ENCODE measurements around the gene ACOT6.
"Not testable (repeated sequence)": the region's sequence is repeated elsewhere in the genome, so short reads cannot be mapped to it uniquely, and the experiment has no call there.

The ACOT6 gene

DNA sequence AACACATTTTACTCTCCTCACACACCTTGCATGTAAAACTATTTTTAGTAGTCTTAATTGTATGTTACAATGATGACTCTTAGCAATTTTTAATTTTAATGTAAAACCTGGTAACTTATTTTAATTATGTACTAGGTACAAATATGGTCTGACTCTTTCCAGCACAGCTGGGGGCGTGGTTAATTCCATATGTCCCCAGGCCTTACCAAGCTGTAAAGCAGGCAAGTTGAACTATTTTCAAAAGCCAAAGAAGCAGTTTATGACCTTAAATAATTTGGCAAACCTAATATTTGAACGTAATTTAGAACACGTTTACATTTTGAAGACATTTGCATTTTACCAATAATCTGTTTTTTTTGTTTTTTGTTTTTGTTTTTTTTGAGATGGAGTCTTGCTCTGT lies 9.3 kb upstream of the ACOT6 start:
- no peak for DNase-seq

DNA sequence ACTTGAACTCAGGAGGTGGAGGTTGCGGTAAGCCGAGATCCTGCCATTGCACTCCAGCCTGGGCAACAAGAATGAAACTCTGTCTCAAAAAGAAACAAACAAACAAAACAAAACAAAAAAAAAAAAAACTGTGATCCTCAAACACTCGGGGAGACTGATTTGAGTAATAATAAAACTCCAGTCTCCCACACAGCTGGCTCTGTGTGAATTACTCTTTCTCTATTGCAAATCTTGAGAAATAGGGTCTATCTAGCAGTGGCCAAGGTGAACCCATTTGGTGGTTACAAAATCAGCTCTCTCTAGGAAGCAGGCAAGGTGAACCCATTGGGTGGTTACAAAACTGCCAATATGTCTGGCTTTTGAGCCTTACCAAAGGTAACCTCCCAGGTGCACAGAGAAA lies 6.0 kb upstream of the ACOT6 start:
- DNase-seq = no peak

DNA sequence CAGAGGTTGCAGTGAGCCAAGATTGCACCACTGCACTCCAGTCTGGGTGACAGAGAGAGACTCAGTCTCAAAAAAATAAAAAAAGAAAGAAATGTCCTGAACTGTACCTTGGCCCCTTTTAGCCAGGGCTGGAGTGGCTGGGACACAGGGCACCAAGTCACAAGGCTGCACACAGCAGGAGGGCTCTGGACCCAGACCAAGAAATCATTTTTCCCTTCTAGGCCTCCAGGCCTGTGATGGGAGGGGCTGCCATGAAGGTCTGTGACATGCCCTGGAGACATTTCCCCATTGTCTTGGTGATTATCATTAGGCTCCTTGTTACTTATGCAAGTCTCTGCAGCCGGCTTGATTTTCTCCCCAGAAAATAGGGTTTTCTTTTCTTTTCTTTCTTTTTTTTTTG lies 5.1 kb upstream of the ACOT6 start:
- no peak for DNase-seq

DNA sequence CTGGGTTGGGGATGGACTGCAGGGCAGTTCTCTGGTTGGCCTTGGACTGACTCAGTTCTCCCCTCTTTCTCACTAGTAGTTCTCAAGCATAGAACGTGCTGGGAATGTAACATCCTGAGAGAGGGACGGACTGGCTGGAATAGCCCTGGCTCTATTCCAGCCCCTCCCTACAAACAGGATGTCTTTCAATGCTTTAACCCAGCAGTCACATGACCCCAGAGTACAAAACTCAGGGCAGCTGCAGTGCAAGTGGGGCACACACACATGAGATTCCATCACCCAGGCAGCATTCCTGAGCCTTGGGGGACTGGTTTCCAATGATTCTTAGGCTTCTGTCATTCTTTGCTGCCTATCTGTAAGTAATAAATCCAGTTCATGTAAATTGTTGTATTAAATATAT lies 1.6 kb upstream of the ACOT6 start:
- no peak for DNase-seq

DNA sequence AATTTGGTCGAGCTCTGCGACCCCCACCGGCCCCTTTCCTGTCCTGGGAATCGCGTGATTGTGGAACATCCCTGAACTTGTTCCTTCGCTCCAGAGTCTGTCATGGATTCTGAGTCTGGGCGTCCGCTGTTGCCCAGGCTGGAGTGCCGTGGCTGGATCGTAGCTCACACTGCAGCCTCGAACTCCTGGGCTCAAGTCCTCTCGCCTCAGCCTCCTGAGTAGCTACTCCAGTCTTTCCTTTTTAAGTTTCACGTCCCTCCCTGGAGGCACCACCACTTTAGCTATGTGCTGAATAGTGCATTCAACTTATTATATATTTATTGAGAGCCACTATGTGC lies 698 bp downstream of the ACOT6 start:
- DNase-seq = peak in 1 of 2 experiments; percentile 39

DNA sequence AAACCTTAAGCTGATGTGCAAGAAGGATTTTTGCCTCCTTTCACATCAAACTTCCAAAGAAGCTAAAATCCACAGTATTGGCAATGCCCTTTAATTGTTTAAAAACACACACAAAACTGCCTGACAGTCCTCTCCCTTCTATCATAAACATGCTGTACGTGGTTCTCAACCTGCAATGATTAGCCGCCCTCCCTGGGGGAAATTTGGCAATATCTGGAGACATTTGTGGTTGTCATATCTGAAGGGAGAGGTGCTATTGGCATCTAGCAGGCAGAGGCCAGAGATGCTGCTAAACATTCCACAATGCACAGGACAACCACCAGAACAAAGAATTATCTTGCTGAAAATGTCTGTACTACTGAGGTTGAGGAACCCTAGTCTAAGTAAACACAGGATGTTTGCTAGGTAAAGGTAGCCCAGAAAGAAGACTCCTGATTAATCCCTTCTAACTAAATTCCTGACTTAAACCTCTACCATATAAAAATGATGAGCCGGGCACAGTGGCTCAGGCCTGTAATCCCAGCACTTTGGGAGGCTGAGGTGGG lies 1.2 kb downstream of the ACOT6 start:
- DNase-seq = no peak

DNA sequence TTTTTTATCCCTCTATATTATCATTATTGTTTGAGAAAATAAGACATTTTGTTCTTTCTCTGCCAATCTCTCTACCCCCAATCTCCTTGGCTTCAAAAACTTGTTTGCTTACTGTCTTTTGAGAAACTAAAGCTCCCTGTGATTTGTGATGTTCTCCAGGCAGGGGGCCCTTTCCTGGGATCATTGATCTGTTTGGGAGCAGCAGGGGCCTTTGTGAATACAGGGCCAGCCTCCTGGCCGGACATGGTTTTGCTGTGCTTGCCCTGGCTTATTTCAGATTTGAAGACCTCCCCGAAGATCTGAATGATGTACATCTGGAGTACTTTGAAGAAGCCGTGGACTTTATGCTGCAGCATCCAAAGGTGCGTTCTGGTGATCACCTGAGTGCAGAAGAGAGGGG lies 4.5 kb downstream of the ACOT6 start:
- DNase-seq = no peak

DNA sequence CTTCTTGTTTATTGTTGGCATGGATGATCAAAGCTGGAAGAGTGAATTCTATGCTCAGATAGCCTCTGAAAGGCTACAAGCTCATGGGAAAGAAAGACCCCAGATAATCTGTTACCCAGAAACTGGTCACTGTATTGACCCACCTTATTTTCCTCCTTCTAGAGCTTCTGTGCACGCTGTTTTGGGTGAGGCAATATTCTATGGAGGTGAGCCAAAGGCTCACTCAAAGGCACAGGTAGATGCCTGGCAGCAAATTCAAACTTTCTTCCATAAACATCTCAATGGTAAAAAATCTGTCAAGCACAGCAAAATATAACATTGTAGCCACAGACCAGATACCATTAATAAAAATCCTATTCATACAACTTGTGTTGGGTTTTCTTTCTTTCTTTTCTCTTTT lies 7.2 kb downstream of the ACOT6 start:
- DNase-seq = no peak

DNA sequence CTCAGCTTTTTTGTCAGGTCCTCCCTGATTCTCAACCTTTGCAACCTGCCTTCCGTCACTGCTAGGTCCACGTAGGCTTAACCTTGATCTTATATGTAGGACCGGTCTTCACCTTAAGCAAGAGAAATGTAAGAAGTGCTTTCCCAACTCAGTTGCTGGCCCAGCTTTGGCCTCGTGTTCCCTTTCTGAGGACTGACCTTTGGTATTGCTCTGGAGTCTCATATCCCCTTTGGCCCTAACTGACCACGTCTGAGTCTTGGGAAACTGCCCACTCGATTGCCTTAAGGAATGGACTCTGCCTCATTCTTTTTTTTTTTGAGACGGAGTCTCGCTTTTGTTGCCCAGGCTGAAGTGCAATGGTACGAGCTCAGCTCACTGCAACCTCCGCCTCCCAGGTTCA lies 8.0 kb downstream of the ACOT6 start:
- no peak for DNase-seq

DNA sequence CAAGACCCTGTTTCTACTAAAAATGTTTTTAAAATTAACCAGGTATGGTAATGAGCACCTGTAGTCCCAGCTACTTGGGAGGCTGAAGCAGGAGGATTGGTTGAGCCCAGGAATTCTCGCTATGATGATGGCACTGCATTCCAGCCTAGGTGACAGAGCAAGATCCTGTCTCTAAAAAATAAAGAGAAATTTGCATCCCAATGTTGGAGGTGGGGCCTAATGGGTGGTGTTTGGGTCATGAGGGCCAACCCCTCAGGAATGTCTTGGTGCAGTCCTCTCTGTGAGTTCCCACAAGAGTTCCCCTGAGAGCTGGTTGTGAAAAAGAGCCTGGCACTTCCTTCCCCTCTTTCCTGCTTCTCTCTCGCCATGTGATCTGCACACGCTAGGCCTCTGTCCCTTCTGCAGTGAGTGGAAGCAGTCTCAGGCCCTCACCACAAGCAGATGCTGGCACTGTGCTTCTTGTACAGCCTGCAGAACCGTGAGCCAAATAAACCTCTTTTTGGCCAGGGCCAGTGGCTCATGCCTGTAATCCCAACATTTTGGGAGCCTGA lies 11.3 kb downstream of the ACOT6 start:
- no peak for DNase-seq

DNA sequence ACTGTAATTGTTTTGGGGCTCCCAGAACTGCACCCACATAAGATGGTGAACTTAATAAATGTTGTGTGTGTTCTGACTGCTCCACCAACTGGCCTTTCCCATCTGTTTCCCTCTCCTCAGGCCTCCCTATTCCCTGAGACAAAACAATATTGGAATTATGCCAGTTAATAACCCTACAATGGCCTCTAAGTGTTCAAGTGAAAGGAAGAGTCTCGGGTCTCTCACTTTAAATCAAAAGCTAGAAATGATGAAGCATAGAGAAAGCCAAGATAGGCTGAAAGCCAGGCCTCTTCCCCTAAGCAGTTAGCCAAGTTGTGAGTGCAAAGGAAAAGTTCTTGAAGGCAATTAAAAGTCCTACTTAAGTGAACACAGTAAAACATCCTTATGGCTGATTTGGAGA lies 13.4 kb downstream of the ACOT6 start:
- DNase-seq = no peak

DNA sequence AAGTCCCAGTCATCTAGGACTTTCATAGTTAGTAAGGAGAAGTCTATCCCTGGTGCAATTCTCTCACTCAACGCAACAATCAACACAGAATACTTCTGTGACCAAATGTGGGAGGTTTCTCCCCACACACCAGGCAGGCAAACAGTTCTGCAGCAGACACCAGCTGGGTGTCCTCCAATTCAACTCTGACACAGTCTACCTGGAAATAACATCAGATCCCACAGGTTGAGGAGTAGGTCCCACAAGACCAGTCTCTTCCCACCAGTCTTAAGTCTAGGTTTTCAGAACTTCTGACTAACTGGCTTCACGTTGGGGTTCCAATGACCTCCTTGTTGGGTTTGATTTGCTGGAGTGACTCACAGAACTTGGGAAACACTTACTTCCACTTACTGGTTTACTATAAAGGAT lies 14.8 kb downstream of the ACOT6 start:
- no peak for DNase-seq

DNA sequence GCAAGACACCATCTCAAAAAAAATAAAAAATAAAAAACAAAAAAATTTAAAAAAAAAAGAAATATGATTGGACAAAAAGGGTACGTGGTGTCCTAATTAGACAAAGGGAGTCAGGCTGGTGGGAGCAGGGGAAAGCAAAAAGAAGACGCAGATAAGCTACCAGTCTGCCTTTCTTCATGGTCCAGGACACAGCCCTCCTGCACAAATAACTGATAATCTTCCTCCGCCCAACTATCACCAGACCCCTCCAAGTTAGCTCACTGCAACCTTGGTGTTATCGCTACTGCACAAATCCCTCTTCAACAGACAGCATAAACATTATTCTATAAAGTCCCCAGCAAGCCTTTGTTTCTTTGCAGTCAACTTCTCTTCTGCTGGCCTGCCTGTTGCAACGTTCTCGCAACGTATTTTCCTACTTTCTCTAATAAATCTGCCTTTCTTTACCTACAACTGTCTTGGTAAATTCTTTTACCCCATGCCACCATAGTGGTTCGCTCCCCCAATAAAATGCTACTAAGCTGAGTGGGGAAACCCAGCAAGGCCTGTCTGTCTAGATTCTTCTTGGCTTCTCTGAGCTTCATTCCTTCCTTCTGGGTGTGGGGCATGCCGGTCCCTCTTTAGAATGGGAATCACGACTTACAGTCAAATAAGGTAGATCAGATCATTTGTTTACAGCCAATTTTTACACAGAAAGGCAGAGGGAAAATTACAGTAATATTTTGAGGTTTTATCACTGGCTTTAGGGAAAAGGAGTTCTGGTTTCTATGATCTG lies 17.9 kb downstream of the ACOT6 start:
- DNase-seq = no peak

DNA sequence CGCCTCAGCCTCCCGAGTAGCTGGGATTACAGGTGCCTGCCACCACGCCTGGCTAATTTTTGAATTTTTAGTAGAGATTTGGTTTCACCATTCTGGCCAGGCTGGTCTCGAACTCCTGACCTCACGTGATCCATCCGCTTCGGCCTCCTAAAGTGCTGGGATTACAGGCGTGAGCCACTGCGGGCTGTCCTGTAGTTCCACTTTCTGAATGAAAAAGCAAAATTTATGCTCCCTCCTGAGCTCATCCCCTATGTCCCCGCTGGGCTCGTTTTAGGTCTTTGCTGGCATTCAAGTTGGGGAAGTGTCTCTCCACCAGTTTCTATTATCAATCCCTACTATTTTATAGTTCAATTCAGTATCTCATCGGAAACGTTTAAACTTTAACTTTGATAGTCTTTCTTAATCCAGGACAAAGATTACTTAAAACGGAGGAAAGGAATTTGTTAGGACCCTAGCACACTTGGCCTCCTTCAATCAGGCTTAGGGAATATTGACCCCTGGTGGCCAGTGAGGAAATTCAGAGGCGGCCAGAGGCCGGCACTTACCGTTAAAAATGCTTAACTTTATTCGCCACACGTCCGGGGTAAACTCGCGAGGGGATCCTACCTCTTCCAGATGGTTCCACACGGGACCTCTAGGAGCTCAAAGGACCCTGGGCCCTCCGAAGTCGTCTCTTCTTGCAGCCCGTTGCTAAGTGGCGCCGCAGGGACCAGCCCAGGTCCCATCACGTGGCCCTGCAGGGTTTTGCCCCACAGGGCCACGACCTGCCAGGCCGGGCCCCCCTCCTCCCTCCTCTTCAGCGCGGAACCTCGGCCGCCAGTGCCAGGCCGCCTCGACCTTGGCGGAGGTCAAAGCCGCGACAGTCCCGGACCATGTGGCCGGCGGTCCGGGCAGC lies 21.0 kb downstream of the ACOT6 start:
- peak; percentile 31 to 68 for DNase-seq

DNA sequence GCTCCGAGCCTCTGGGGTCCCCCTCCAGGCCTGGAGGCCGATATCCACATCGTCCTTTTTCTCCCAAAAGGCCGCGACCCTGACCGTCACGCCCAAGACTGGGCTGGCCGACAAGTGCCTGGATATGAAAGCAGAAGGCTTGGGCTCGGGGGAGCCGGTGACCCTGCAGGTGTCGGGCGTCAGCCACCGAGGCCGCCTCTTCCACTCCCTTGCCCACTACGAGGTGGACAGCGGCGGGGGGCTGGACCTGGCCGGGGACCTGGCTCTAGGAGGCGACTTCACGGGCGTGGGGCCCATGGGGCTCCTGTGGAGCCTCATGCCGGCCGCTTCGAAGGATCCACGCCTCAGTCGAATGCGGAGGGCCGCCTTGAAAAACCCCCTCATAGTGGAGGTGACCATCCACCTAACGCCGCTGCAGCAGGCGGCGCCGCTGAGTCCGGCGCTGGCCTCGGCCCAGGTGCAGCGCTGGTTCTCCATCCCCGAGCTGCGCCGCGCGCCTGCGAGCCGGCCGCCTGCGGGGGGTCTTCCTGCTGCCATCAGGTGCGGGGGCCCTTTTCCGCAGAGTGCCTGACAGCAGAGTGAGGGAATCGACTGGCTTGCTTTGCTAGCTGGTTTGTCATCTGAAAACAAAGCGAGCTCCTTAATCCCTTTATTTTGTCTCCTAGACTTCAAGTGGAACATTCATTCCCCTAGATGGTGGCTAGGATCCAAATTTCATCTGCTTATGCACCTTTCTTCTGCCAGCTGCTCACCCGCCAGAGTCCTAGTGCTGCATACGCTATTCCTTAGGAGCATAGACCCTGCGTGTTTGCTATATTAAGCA lies 21.9 kb downstream of the ACOT6 start:
- DNase-seq = no peak

DNA sequence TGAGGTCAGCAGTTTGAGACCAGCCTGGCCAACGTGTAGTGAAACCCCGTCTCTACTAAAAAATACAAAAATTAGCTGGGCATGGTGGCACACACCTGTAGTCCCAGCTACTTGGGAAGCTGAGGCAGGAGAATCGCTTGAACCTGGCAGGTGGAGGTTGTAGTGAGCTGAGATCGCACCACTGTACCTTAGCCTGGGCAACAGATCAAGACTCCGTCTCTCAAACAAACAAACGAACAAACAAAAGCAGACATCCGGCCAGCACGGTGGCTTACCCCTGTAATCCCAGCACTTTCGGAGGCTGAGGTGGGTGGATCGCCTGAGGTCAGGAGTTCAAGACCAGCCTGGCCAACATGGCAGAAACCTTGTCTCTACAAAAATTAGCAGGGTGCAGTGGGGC lies 24.0 kb downstream of the ACOT6 start:
- not testable (repeated sequence) for DNase-seq

DNA sequence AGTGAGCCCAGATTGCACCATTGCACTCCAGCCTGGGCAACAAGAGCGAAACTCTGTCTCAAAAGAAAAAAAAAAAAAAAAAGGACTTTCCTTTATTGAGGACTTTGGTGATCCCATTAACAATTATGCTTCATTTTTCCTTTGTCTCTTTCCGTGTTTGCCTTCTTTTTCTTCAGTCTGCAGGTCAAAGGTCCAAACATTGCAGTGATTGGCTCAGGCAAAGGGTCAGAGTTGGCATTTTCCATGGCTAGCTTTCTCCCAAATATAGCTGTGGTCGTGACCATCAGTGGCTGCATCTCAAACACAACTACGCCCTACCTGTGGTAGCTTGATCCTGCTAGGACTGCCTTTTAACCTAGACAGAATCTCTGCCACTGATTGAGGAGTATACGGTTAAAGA lies 25.5 kb downstream of the ACOT6 start:
- DNase-seq = no peak

DNA sequence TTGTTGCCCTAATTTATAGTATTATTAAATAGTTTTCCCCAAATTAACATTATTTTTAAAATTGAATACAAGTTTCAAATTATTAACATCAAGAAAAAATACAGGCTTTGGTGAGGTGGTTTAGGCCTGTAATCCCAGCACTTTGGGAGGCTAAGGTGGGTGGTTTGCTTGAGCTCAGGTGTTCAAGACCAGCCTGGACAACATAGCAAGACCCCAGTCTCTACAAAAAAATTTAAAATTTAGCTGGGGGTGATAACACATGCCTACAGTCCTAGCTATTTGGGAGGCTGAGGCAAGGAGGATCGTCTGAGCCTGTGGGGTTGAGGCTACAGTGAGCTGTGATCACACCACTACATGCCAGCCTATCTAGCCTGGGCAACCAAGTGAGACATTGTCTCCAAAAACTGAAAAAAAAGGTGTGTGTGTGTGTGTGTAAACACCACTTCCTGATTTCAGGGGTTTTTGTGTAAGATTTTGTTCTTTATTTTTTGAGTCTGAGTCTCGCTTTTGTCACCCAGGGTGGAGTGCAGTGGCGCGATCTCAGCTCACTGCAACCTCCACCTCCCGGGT lies 28.6 kb downstream of the ACOT6 start:
- DNase-seq = no peak

DNA sequence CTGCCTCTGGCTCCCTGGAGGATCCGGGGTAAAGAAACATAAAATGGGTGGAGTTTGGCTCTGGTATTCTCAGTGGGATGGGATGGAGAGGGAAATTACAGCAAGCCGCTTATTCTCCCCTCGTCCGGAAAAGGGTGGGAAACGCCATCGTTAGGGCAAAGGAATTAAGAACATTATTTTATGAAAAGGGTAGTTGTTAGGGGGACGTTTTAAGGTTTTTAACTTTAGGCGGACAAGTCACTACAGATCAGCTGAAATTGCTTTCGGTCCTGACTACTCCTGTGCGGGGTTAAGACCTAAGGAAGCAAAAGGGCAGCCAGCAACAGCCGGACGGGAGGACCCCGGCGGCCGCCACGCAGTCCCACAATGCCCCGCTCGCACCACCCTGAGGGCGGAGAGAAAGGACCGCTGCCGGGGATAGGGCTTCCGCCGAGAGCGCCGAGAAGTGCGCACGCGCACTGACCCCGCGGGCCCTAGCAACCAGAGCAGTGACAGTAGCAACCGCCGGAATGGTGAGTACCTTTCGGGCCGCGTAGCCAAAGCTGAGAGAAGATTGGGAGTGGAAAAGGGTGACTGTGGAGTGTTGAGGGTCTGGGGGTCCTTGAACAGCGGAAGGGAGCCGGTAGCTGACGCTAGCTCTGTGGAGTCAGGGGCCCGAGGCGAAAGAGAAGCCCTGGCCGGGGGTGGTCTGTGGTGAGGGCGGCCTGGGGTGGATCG lies 32.4 kb downstream of the ACOT6 start, which contains the start of gene DNAL1:
TSS of gene DNAL1 (plus strand) at position 456 of the 717 bp plus-strand sequence. CDS start at position 510, 54 bp downstream.
- DNase-seq = peak; percentile 89 to 94

DNA sequence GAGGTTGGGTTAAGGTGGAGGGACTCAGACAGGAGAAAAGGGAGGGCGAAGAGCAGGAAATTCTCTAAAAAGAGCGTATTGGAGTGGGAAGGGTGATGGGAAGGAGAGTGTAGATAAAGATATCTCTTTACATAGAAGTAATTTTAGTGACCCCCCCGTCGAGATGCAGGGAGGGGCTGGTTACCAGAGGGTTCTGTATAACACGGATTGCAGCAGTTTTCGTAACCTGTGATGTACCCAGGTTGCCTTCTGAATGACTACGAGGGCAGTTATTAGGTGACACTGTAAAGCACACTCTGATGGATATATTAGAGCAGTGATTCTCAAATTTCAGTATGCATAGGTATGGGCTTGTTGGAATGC lies 32.9 kb downstream of the ACOT6 start:
- no peak for DNase-seq

DNA sequence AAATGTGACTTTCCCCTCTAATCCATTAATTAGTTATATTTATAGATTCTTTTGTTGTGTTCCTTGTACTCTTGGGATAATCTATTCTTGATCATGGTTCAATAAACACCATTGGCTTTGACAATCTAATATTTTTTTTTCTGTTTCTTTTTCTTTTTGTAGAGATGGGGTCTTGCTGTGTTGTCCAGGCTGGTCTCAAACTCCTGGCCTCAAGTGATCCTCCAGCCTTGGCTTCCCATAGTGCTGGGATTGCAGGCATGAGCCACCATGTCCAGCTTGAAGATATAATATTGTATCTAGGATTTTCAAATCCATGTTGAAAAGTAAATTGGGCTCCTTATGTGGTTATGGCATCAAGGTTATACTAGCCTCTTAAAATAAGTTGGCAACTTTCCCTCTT lies 38.7 kb downstream of the ACOT6 start:
- no peak for DNase-seq

DNA sequence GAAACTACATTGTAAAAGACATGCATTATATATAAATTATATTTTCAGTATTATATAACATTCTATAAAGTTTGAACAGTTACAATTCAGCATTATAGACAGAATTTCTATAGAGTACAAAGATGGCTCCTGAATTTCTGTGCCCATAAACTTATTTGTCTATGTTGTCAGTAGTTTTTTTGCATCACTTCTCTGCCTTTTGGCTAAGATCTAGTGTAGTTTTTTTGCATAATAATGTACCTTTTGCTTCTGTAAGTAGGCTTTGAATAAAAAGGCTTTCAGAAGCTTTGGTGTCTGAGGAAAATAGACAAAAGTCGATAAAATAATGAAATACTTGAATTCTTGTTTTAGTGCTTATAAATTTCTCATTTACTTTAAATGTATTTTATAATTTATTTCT lies 43.5 kb downstream of the ACOT6 start:
- DNase-seq = no peak

Measured in NCI-H446 (cell line).